Stimulated activated CD8-positive, alpha-beta memory T cell treated with anti-CD3 and anti-CD28 coated beads, Interleukin-2, amount 100 ng/mL, for 48 hours (primary cell): Measurements from ENCODE around the gene SLC25A31.
A peak's percentile ranks its signal among the peaks of the same experiment; 100 is the strongest.

Experiments used
- DNase-seq, 2 donors: peaks; one replicate each; pipeline ENCODE4 v3.0.0-alpha.2; 2020; ENCODE audit warnings: low read depth in 2 of 2

Gene SLC25A31

DNA sequence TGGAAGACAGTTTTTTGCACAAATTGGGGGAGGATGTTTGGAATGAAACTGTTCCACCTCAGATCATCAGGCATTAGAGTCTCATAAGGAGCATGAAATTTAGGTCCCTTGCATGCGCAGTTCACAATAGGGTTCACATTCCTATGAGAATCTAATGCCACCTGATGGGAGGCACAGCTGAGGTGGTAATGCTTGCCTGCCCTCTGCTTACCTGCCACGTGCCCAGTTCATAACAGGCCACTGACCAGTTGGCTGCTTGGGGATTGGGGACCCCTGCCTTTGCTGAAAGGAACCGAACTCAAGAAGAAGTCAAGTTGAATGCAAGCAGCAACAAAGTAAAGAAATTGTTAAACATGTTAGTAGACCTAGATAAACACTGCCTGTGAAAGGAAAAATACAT lies 47.3 kb downstream of the SLC25A31 start:
- DNase-seq = no peak

DNA sequence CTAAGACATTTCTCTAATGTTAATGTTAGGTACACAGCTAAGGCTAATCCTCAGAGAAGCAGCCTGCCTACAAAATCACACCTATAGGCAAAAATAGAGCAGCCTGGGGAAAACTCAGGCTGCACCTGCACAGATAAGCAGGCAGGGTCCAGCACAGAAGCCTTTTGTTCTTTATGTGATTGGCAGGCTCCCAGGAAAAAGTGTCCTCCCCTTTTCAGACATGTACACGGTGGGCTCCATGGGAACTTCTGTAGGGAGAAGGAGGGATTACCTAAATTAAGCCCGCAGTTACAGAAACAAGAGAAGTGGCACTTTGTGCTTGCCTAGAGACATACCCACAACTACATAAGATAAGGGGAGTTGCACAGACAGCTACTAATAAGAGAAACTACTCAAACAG lies 47.9 kb downstream of the SLC25A31 start:
- no peak for DNase-seq

DNA sequence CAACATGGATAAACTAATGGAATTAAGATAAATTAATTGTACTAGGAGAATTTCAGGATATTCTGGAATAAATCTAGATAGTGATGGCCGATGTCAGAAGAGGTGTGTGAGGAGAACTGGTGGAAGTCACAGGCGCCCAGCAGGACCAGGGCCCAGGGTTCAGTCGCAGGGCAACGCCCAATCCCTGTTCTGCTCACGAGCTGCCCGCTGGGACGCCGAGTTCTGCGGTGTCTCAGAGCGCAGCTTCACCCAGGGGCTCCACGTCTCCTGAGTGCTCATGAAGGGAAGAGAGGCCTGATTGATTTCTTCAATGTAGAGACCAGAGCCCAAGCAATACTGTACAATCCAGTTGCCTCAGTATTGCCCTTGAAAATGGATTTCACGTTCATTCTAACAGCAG lies 50.4 kb downstream of the SLC25A31 start:
- DNase-seq = no peak

DNA sequence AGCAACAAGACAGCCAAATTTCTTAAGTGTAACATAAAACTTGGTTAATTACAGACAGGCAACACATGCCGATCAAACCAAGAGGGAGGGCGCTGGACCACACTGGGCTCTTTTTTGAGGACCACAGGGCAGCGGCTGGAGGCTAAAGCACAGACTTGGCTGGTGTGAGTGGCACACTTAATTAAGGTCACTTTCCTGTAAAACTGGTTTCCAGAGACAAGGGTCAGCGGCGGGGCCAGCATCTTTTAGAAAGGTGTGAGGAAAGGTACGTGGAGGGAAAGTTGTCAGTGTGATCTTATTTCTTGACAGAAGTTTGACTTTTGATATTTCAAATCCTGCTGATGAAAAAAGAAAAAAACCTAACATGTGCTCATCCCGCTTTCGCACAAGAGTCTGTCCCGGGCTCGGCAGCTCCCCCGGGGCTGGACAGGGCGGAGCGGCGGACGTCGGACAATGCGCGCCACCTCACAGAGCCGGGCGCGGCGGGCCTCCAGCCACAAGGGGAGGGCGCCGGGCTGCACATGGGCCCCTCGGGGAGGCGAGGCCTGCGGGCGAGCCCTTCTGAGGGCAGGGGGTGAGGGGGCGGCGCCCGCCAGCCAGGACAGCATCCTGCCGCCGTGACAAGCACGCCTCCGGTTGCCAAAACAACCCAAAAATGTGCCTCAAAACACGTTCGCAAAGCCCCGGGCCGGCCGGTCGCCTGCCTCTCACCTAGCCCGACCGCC lies 51.3 kb downstream of the SLC25A31 start:
- DNase-seq = no peak

DNA sequence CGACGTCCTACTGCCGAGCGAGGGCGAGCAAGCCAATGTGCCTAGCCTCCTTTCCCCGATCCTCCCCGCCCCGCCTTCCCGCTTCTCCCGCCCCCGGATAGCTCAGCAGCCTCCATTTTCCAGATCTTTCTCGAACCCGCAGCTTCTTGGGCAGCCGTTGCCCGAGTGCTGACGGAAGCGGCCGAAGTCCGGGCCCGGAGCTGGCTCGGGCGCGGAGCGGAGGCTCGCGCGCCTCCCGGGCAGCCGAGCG lies 51.8 kb downstream of the SLC25A31 start:
- DNase-seq = peak; percentile 46 to 54

DNA sequence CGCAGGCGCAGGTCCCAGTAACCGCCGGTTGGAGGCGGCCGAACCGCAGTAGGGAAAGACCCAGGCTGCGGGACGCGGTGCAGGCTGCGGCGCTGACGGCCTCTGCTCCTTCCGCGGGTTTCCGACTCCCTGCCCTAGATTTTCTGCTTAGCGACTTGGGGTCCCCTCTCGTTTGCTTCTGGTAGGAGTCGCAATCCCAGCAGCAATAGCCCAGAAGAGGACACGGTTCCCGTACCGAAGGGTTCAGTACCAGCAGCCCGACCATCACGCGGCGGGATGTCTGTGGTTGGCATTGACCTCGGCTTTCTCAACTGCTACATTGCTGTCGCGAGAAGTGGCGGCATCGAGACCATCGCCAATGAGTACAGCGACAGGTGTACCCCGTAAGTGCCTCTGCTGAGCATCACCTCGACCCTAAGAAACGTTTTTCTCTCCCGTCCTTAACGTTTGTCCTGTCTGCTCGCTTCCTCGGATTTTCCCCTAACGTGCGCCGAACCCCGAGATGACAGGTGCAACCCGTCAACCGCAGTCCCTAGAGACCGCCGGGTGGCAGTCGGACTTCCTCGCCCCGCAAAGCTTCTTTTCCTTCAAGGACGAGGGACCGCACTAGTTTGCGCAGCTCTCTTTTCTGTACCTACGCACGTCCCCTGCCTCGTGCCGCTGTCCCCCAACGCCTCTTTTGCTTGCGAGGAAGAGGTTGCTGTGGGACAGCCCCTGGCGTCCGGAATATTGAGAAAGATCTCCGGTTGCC lies 52.2 kb downstream of the SLC25A31 start, which contains the start of gene HSPA4L:
Gene HSPA4L, plus strand, starts transcription at position 48 of the 751 bp plus-strand sequence. Its CDS starts 229 bp downstream, at position 277.
- peak; percentile 20 to 21 for DNase-seq

DNA sequence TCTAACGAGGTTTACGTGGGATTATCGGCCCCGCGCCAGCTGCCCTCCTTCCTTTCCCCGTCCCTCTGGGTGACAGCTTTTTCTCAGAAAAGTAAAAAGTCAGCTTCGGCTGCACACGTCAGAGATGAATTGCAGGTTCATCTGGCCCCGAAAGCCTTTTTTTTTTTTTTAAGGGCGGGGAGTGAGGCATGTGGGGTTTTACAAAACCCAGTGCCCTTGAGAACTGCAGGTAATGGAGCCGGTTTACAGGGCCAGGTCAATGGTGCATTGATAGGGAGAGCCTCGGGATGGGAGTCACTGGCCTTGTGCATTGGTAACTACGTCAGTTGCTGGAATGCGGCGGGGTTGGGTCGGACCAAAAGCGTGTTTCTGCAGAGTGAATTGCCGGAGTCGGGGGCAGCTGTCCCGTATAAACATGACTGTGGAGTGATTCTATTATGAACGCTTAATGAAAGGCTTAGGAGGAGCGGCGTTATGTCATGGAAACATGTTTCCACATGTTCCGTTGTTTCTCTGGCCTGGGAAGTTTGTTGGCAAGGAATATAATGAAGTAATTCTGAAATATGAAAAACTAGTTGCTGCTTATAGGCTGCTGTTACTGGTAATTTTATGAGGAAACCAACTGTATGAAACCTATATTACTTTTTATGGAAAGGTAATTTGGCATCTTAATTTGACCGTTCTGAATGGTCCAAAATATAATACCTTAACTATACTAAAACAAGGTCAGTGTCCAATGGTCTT lies 53.0 kb downstream of the SLC25A31 start:
- DNase-seq = no peak

DNA sequence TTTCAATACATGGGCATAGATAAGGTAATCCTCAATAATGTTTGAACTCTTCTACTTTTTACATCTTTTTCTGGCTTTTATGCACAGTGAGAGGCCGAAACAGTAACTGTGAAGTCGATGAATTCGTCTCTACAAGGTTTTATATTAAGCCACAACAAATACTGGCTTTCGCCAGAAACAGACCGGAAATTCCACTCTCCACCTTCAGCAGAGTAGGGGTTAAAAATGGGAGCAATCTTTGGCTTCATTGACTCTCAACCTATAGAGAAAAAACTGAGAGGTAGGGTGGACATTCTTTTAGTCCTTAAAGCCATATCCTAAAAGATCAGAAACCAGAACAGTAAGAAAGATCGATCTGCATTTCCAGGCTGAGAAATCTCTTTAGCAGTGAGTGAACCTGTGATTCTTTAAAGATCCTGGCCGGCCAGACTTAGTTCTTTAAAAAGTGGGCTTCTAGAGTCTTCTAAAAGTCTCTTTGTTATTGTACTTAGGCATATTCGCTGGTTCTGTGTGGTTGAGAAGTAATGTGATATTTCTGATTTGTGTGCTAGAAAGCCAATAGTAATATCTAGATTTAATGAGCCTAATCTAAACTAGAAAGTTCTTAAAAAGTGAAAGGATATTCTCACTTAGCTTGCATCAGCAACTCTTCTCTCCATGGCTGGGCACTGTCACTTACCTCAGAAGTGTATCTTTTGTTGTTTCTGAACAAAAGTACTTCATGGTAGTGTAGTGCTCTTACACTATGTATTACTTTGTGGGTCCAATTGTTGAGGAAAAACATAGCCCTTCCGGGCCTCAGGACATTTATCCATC lies 54.0 kb downstream of the SLC25A31 start:
- DNase-seq = no peak

DNA sequence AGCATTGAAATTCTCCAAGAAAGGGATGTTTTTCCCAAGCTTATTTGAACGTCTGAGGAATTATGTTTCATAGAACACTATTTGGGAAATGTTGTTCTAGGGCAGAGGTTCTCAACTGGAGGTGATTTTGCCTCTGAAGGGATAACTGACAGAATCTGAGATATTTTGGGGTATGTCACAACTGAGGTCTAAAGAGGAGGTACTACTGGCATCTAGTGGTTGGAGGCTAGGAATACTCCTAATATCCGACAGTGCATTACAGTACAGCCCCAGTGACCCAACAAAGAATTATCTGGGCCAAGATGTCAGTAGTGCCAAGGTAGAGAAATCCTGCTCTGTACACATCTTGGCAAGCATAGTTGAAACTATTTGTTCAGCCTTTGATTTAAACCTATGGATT lies 58.3 kb downstream of the SLC25A31 start:
- no peak for DNase-seq

DNA sequence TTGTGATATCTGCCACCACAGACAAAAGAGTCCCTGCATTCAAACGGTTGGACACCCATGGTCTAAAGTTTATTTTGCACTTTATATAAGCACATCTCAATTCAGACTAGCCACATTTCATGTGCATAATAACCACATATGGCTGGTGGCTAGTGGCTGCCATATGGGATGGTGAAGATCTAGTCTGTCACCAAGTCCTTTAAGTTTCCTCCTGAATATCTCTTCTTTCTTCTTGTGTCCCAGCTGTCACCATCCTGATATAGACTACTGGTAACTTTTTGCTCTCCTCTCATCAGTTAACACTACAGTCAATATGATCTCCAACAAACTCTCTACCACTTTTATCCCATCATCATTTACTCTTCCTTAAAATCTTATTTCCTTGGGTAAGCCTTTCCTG lies 61.2 kb downstream of the SLC25A31 start:
- no peak for DNase-seq

DNA sequence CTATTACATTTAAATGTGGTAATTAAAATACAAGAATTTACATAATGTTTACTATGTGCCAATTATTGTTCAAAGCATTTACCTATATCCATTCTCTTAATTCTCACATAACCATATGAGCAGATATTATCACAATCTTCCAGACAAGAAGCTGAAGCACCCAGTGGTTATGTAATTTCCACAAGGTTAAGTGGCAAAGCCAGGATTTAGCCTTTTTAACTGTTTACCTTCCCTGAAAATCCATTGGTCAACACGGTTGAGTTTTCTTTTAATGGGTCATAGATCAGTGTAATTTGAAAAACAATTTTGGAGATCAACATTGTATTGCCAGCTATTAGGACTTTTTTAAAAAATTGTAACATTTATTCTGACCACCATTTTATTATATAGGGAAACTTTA lies 63.3 kb downstream of the SLC25A31 start:
- DNase-seq = no peak

DNA sequence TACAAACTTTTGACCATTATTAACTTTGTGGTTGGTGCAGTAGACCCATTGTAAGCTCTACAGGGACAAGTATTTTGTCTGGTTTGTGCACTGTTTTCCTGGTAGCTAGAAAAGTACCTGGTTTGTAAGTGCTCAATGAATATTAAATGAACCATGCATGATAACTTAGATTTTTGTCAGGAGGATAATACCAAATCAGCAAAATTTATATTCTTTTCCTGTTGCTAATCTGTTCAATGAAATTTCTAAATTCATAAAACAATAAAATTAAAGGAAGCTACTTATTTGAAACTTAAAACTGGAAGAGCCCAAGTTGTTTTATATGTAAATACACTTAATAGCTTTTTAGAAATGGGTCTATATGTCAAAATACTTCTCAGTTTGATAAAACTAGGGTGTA lies 69.5 kb downstream of the SLC25A31 start:
- no peak for DNase-seq

DNA sequence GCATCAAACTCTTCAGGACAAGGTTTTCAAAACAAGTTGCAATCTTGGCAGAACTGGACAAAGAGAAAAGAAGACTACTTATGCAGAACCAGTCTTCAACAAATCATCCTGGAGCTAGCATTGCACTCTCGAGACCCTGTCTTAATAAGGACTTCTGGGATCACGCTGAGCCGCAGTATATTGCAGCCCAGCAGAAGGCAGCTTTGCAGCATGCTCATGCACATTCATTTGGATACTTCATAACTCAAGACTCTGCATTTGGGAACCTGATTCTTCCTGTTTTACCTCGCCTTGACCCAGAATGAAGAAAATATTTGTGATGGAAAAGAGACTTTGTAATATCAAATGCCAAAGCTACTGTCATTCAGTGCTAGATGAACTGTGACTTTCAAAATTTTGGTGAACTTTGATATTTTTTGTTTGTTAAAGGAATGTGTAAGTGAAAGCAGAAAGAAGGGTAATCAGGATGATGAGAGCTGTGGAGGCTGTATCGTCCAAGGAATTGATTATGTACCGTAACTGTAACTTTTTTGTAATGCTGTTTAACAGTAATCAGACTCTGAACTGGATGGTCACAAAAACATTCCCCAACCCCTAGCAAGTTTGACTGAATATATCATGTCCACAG lies 79.1 kb downstream of the SLC25A31 start:
- no peak for DNase-seq

DNA sequence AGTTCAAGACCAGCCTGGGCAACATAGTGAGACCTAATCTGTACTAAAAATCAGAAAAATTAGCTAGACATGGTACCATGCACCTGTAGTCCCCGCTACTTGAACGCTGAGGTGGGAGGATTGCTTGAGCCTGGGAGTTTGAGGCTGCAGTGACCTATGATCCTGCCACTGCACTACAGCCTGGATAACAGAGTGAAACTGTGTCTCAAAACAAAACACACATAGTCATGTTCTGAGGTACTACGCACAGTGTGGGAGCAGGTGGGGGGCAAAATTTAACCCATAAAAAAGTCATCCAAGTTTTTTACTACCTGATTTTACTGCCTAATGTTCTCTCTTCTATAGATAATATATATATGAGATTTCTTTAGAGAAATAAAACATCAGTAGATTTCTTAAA lies 80.4 kb downstream of the SLC25A31 start:
- DNase-seq = no peak

DNA sequence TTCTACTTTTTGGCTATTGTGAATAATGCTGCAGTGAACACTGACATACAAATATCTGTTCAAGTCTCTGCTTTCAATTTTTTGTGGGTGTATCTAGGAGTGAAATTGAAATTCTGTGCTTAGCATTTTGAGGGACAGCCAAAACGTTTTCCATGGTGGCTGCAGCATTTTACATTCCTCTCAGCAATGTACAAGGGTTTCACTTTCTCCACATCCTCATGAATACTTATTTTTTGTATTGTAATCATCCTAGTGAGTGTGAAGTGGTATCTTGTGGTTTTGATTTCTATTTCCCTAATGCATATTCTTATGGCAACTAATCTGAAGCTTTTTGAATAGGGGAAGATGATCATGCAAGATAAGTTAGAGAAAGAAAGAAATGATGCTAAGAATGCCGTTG lies 92.2 kb downstream of the SLC25A31 start:
- no peak for DNase-seq
